Measurements from ENCODE around the gene FBXW7. TPM values are rescaled to one million over a fixed set of nuclear protein-coding genes. Genes with fewer than 3 reads are reported as not detected.

The FBXW7 gene
- total RNA-seq, 1 donor from 2014 or later = 125 TPM

- no peak for DNase-seq (ENCODE audit: low read depth)
Measured at GRCh38 chr4:152334931-152335330, 201.0 kb downstream of the FBXW7 start.

DNA sequence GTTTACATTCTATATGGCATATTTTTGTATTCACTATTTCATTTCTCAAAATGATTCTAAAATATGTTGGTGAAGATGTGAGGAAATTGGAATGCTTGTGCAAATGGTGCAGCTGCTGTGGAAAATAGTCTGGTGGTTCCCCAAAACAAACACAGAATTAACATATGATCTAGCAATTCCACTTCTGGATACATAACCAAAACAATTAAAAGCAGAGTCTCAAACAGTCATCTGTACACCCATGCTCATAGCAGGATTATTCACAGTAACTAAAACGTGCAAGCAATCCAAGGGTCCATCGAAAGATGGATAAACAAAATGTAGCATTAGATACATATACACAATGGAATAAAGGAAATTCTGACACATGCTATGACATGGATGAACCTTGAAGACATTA, 204.8 kb downstream of the FBXW7 start:
- no peak for DNase-seq (ENCODE audit: low read depth)

- peak; percentile 50 for DNase-seq (ENCODE audit: low read depth)
Measured at GRCh38 chr4:152328582-152328981, 207.3 kb downstream of the FBXW7 start.

- DNase-seq (ENCODE audit: low read depth) = no peak
Measured at GRCh38 chr4:152327606-152328453, 208.1 kb downstream of the FBXW7 start.

DNA sequence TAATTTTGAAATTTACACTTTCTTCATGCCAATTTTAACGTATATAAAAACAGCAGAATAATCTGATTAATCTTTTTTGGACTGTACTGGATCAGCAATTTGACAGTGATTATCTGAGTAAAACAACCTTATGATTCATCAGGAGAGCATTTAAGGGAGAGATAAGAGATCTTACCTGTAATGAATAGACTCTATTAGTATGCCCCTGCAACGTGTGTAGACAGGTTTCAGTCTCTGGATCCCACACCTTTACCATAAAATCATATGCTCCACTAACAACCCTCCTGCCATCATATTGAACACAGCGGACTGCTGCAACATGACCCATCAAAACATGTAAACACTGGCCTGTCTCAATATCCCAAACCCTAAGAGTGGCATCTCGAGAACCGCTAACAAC, 210.1 kb downstream of the FBXW7 start:
- DNase-seq (ENCODE audit: low read depth) = no peak

DNA sequence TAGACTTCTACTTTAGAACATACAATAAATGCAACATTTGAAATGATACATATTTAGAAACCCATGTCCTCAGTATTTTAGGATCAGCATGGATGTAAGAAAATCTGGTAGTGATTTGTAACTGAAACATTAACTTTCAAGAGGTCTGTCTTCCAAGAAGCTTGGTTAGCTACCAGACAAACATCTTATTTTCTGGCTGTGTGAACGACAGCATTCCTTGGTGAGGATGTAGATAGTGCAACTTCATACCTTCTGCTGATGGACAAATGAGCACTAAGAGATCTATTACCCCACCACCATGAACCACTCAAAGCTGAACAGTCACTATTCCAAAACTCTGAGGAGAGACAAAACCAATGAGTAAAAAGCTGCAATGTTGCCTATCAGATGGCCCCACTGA, 212.7 kb downstream of the FBXW7 start:
- no peak for DNase-seq (ENCODE audit: low read depth)

GRCh38 chr4:152322656-152323055, 213.2 kb downstream of the FBXW7 start:
- DNase-seq (ENCODE audit: low read depth) = no peak

- DNase-seq (ENCODE audit: low read depth) = no peak
Measured at GRCh38 chr4:152321923-152322322, 214.0 kb downstream of the FBXW7 start.

DNA sequence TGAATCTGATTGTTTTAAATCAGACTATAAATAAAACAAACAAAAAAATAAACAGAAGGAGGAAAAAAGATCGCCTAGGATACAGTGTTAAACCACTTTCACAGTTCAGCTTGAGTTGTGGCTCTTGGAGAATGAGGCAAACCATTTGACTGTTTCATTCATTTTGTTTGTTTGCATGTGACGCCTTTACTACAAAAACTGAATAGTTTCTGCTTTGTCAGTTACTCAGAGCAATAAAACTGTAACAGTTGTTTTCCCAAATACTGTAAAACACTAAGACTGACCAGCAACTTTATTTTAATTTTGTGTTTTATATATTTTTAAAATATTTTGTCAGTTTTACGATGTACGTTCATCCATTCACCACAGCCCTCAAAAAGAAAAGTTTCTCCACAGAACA, 214.5 kb downstream of the FBXW7 start:
- no peak for DNase-seq (ENCODE audit: low read depth)

- no peak for DNase-seq (ENCODE audit: low read depth)
Measured at GRCh38 chr4:152316969-152317368, 218.9 kb downstream of the FBXW7 start.

DNA sequence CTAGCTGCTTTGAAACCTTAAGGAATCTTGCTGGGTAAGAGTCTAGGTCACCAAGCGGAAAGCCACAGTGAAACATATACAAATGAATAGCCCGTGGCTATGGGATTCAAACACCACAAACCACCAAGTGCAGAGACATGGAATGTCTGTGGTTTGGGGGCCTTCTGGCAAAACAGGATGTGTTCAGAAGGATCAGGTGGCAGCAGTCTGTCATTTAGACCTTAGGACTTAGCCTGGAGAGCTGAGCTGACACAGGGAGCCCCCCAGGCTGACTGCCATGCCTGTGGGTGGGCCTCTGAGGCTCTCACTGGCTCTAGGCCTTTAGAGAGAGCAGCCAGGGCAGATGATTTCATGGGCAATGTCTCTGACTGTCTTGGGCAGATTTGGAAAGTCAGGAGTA, 225.6 kb downstream of the FBXW7 start:
- DNase-seq (ENCODE audit: low read depth) = peak; percentile 96

DNA sequence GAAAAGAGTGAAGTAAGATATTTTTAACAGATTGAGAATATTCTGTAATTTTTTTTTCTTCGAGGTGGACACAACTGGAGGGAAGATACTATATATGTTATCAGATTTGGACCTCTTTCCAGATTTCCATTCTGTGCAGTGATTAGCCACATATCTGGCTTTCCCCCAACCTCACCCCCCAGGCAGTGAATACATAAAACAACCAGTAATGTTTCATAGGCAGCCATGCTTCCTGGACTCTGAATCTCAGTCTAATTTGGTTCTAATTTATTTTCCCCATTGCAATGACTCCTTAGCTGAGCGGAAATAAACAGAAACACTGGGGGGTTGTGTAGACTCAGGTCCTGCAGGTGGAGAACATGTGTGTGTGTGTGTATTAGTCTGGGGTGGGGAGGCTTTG, 226.5 kb downstream of the FBXW7 start:
- no peak for DNase-seq (ENCODE audit: low read depth)

GRCh38 chr4:152308951-152309350, 226.9 kb downstream of the FBXW7 start:
- no peak for DNase-seq (ENCODE audit: low read depth)

- DNase-seq (ENCODE audit: low read depth) = no peak
Measured at GRCh38 chr4:152307669-152308068, 228.2 kb downstream of the FBXW7 start.

DNA sequence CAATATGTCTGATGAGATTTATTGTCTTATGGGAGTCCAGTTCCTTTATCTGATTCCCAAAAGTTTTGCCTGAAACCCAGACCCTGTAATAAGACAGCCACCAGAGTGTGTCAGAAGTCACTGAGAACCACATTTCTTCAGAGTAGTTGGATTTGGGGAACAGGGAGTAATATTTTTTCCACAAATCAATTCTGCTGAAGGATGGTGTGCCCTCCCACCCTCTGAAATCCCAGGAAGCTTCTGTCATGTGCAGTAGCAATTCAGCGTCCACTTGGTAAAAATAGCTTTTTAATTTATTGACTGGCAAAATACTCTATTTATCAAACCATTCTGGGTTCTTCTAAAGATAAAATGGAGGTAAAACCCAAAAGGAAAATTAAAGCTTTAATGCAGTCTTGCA, 229.4 kb downstream of the FBXW7 start:
- no peak for DNase-seq (ENCODE audit: low read depth)

DNA sequence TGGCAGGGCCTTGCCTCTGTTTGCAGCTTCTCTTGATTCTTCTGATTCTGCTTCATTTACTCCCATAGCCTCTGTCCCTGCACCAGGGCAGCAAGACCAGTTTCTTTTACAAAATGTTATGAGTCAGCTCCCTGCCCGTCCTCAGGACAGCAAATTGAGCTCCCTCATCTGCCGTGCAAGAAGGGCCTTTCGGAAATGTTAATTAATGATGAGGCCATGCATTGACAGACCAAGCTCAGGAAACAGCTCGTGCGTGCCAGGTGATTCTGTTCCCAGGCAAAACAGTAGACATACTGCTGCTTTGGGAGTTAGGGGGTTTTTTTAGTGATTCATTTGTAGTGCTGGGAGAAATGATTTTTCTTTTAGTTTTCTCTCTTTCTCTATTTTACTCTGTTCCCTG, 231.7 kb downstream of the FBXW7 start:
- DNase-seq (ENCODE audit: low read depth) = peak; percentile 91

- DNase-seq (ENCODE audit: low read depth) = no peak
Measured at GRCh38 chr4:152301381-152301780, 234.5 kb downstream of the FBXW7 start.

- no peak for DNase-seq (ENCODE audit: low read depth)
Measured at GRCh38 chr4:152299553-152299952, 236.3 kb downstream of the FBXW7 start.

DNA sequence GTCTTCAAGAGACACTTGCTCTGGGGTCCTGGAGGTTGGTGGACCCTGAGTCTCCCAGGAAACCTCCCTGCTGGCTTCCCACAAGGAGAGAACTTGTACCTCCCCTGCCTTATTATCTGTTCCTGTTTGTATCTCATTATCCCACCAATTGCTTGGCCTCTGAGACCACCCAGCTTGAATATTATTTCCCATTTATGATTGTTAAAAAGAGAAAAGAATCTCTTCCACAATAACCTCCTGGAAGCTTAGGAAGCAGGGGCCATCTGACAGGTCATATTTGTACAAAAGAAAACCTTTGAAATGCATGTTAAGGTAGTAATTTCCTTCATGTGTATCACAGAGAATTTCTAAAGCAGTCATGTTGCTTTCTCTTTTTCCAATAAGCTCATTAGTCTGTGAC, 239.5 kb downstream of the FBXW7 start:
- no peak for DNase-seq (ENCODE audit: low read depth)

DNA sequence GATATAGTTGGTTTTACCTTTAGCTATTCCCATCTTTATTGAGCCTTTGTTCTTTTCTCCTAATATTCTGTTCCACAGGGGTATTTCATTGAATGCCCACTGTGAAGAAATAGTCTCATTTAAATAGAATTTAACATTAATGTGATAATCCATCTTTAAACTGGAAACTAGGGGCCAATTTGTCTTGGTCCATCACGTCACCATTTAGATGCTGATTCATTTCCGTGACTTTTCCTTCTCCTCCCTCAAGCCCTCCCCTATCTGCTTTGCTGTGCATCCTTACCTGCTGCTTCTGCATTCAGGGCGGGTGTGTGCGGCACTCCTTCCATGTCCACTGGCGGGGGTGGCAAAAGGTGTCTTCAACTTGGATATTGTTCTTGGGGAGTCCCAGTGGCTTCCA, 241.1 kb downstream of the FBXW7 start:
- no peak for DNase-seq (ENCODE audit: low read depth)

DNA sequence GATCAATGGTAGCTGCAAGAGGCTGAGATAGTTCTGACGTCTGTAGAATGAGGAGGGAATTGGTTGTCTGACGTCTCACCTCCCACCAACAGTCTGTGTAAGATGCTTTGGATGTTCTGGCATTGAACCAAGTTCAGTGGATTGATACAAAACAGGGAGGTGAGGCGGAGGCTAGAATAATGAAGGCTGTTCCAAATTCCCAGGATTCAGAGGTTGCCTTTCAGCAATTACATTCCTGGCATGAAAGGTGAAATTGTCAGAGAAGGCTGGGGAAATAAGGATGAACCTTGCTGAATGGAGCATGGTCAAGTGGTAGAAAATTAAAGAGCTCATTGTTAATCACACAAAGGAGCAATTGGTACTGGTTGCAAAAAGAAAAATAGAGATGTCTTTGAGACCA, 241.6 kb downstream of the FBXW7 start:
- no peak for DNase-seq (ENCODE audit: low read depth)

GRCh38 chr4:152293527-152293926, 242.4 kb downstream of the FBXW7 start:
- DNase-seq (ENCODE audit: low read depth) = no peak

- DNase-seq (ENCODE audit: low read depth) = no peak
Measured at GRCh38 chr4:152290366-152290921, 245.4 kb downstream of the FBXW7 start.

DNA sequence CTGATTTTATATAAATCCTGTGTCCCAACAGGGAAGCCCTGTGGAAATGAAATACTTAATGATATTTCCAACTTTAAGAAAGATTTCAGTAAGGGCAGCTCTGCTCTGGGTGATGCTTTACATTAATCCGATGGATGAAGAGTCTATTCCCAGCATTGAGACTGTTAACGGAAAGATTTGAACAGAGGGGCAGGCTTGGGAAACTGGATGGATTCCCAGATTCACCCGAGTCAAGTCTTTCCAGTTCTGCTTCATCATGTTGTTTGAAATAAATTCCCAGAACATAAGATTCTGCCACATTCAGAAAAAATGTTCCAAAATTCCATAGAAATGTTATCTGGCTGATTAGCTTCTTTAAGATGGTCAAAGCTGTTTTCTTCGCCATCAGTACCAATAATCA, 246.0 kb downstream of the FBXW7 start:
- no peak for DNase-seq (ENCODE audit: low read depth)

Measured in renal cortical epithelial cell (primary cell).